GM12872 (cell line): Measurements from ENCODE around the gene DDX60.

ENCODE experiments used
- TF ChIP-seq, protein P1 (sequence below): IDR thresholded peaks from 3 replicates; pipeline ENCODE4 v1.5.1; 2011; ENCODE audit warnings: low read depth, mild to moderate bottlenecking, low read length, moderate library complexity; ENCODE audit not compliant: insufficient read depth

The DDX60 gene, protein sequence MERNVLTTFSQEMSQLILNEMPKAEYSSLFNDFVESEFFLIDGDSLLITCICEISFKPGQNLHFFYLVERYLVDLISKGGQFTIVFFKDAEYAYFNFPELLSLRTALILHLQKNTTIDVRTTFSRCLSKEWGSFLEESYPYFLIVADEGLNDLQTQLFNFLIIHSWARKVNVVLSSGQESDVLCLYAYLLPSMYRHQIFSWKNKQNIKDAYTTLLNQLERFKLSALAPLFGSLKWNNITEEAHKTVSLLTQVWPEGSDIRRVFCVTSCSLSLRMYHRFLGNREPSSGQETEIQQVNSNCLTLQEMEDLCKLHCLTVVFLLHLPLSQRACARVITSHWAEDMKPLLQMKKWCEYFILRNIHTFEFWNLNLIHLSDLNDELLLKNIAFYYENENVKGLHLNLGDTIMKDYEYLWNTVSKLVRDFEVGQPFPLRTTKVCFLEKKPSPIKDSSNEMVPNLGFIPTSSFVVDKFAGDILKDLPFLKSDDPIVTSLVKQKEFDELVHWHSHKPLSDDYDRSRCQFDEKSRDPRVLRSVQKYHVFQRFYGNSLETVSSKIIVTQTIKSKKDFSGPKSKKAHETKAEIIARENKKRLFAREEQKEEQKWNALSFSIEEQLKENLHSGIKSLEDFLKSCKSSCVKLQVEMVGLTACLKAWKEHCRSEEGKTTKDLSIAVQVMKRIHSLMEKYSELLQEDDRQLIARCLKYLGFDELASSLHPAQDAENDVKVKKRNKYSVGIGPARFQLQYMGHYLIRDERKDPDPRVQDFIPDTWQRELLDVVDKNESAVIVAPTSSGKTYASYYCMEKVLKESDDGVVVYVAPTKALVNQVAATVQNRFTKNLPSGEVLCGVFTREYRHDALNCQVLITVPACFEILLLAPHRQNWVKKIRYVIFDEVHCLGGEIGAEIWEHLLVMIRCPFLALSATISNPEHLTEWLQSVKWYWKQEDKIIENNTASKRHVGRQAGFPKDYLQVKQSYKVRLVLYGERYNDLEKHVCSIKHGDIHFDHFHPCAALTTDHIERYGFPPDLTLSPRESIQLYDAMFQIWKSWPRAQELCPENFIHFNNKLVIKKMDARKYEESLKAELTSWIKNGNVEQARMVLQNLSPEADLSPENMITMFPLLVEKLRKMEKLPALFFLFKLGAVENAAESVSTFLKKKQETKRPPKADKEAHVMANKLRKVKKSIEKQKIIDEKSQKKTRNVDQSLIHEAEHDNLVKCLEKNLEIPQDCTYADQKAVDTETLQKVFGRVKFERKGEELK (N-terminal part only)

DNA sequence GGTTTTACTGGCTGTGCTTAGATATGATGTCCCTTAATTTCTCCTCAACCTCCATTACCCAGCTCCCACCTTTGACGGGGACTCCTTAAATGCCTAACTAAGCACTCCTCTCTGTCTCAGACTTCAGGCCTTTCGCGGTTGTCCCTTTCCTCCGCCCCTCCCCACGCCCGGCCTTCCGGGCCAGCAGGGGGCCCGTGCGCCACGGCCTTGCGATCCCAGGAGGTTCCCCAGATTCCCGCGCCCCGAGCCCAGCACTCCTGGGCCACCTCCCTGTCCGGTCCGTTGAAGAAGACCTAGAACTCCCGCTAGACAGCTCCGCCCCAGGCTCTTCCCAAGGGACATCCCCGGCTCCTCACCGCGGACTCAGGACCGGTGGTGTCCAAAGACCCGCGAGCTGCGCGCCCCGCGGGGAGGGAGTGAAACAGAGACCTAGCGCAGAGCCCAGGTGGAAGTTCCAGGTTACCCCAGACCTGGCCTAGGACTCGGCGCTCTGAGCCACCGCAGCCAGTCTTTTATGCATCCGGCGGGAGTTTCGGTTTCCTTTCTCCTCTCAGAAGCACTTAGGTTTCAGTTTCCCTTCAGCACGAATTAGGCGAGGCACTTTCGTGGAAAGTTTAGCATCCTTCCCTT lies at the start of gene DDX60:
DDX60 (minus strand) TSS at position 487 of the 630 bp plus-strand sequence. CDS start 7,493 bp downstream, outside the sequence.
- TF ChIP-seq, protein P1, sequence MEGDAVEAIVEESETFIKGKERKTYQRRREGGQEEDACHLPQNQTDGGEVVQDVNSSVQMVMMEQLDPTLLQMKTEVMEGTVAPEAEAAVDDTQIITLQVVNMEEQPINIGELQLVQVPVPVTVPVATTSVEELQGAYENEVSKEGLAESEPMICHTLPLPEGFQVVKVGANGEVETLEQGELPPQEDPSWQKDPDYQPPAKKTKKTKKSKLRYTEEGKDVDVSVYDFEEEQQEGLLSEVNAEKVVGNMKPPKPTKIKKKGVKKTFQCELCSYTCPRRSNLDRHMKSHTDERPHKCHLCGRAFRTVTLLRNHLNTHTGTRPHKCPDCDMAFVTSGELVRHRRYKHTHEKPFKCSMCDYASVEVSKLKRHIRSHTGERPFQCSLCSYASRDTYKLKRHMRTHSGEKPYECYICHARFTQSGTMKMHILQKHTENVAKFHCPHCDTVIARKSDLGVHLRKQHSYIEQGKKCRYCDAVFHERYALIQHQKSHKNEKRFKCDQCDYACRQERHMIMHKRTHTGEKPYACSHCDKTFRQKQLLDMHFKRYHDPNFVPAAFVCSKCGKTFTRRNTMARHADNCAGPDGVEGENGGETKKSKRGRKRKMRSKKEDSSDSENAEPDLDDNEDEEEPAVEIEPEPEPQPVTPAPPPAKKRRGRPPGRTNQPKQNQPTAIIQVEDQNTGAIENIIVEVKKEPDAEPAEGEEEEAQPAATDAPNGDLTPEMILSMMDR, result peak; percentile 48; the same call in 2 of the 3 replicates

DNA sequence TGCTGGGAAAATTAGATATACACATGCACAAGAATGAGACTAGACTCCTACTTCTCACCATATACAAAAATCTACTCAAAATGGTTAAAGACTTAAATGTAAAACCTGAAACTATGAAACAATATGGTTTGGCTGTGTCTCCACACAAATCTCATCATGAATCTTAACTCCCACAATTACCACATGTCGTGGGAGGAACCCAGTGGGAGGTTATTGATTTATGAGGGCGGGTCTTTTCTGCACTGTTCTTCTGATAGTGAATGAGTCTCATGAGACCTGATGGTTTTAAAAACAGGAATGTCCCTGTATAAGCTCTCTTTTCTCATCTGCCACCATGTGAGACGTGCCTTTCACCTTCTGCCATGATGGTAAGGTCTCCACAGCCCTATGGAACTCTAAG lies 48.5 kb upstream of the DDX60 start:
- TF ChIP-seq, protein P1, result no peak

DNA sequence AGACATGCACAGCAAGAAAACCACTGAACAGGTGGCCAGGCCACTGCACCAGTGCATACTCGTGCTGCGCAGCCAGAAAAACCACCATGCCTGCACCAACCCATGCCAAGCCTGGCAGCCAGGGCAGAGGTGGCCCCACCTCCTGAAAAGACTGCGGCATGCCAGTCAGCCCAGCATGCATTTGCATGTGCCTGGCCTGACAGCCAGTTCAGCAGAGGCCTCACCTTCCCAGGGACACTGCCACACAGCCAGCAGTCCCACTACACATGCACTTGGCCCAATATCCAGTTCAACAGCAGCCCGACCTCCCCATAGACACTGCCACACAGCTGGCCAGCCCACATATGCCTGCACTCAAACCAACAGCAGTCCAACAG lies 43.5 kb upstream of the DDX60 start:
- TF ChIP-seq, protein P1, result no peak

DNA sequence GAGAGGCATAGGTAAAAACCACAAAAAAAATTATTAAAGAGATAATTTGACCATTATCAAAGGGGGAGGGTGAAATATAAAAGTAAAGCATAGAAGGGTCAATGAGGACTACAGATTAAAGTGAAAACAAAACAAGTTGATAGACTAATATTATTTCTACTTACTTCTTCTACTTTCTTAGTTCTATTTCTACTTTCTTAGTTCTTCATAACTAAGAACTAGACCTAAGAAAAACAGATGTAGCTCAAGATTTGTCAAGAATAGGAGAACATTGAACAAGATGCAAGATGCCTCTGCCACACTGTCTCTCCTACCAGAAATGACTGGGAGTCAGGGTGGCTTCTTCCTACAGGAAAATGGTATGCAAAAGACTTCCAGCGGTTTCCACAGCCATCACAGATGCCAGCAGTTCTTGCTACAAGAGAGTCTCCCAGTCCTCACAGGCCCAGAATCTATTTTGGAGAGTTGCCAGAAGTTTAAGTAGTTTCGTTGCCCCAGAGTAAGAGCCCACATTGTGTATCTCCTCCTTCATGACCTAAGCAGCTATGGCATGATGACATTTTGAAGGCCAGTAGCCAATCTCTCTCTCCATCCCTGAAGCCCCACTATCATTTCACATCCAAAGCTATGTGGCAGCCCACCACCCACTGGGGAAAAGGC lies 42.9 kb upstream of the DDX60 start:
- TF ChIP-seq, protein P1, result no peak

DNA sequence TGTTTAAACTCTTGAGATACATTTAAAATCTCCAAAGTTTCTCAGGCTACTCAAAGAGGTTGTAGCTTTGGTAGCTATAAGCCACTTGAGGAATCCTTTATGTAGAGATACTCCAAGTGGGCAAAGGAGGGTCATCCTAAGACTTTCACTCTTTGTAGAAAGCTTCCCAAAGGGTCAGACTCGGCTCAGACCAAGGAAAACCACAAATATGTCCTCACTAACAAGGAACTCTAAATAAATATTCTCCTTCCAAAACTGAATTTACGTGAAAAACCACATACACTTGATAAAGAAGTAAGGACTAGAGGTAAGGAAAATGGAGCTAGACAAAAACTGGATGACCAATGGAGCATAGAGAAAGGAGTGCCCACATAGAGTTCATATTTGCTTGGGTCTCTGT lies 41.7 kb upstream of the DDX60 start:
- TF ChIP-seq, protein P1, result no peak

DNA sequence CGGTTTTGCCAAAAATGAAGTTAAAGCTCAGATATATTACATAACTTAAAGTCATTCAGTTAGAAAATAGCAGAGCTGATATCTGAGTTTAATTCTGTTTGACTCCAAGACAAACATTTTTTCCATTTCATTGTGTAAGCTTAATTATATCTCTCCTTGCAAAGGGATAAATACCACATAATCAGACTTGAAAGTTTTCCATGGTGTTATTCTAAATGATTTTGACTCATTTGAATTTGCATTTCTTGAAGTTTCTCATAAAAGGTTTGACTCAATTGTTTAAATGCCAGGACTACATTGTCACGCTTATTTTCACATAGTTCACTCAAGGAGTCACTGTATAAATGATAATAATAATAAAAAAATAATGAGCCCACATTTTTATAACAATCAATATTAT lies 39.4 kb upstream of the DDX60 start:
- TF ChIP-seq, protein P1, result no peak
